ENCODE measurements around the gene C4orf17.

Gene C4orf17

GRCh38 chr4:99510721-99511120, at the start of gene C4orf17:
Gene C4orf17 (plus strand): TSS chr4:99511021. CDS start chr4:99513082, 2,061 bp downstream.
- DNase-seq (ENCODE audit: low read depth) = no peak
- TF ChIP-seq CTCF (IDR thresholded peaks at IDR 0.05; ENCODE audit: control insufficient read depth, insufficient read depth, low read depth, low read length, missing control alignments) = no peak
- no peak within 1 kb of the TSS for H3K4me3 ChIP-seq (ENCODE audit: control insufficient read depth, low read depth, low read length)

- no peak for DNase-seq (ENCODE audit: low read depth)
- no peak overlapping the region for H3K4me3 ChIP-seq (ENCODE audit: control insufficient read depth, low read depth, low read length)
- TF ChIP-seq CTCF (IDR thresholded peaks at IDR 0.05; ENCODE audit: control insufficient read depth, insufficient read depth, low read depth, low read length, missing control alignments) = no peak
These were observed 49.0 kb upstream of the C4orf17 start for GRCh38 chr4:99461623-99462401.

GRCh38 chr4:99462875-99463464, 47.9 kb upstream of the C4orf17 start:
- TF ChIP-seq CTCF (IDR thresholded peaks at IDR 0.05; ENCODE audit: control insufficient read depth, insufficient read depth, low read depth, low read length, missing control alignments) = peak; percentile 80
- DNase-seq (ENCODE audit: low read depth) = peak; percentile 33
- no peak overlapping the region for H3K4me3 ChIP-seq (ENCODE audit: control insufficient read depth, low read depth, low read length)

GRCh38 chr4:99463566-99463965, 47.3 kb upstream of the C4orf17 start:
- no peak for DNase-seq (ENCODE audit: low read depth)
- TF ChIP-seq CTCF (IDR thresholded peaks at IDR 0.05; ENCODE audit: control insufficient read depth, insufficient read depth, low read depth, low read length, missing control alignments) = no peak

GRCh38 chr4:99467887-99468286, 42.9 kb upstream of the C4orf17 start:
- no peak overlapping the region for H3K4me3 ChIP-seq (ENCODE audit: control insufficient read depth, low read depth, low read length)
- DNase-seq (ENCODE audit: low read depth) = no peak
- no peak for TF ChIP-seq CTCF (IDR thresholded peaks at IDR 0.05; ENCODE audit: control insufficient read depth, insufficient read depth, low read depth, low read length, missing control alignments)

More at GRCh38 chr4:99463566-99463965, 47.3 kb upstream of the C4orf17 start:
- no peak overlapping the region for H3K4me3 ChIP-seq (ENCODE audit: control insufficient read depth, low read depth, low read length)

- H3K4me3 ChIP-seq (ENCODE audit: control insufficient read depth, low read depth, low read length) = no peak overlapping the region
- no peak for TF ChIP-seq CTCF (IDR thresholded peaks at IDR 0.05; ENCODE audit: control insufficient read depth, insufficient read depth, low read depth, low read length, missing control alignments)
These were observed 41.9 kb upstream of the C4orf17 start for GRCh38 chr4:99468889-99469288.

More at GRCh38 chr4:99468889-99469288, 41.9 kb upstream of the C4orf17 start:
- peak; percentile 13 for DNase-seq (ENCODE audit: low read depth)
